ENCODE measurements around the gene TMEM198. TPM values are rescaled to one million over a fixed set of nuclear protein-coding genes. Genes with fewer than 3 reads are reported as not detected.

The TMEM198 gene
- polyA plus RNA-seq, 1 donor from 2014 or later: 44.0 TPM

DNA sequence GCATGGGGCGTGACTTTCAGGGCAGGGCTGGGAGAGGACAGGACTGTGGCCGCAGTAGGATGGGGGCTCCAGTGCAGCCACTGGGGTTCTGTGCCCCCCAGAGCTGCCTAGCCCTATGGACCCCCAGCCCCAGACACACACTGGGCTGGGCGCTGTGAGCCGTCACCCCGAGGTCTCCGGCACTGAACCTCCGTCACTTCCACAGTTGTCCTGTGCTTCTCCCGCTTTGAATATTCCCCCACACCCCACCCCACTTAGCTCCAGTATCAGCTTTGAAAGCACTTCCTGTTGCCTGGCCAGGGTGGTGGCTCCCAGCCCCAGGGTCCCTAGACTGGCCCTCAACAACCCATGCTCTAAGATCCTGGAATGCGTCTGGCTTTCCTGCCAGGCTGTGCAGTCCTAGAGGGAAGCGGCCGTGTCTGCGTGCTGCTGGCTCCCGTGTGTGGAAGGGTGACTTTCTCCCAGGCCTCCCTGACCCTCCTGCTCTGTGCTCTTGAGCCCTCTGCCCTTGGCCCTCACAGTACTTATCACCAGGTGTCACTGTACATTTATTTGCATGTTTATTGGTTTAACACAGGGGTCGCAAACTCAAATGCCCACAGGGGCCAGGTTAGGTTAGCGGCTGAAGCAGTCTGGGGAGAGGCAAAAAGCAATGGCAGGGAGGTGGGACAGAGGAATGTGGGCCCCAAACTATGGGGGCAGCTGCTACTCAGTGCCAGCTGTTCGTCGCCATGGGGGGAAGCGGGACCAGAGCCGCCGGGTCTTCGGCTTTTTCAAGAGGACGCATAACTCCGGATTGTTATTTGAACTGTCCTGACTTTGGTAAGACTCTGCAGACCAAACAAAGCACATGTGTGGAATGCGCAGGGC, 17.6 kb downstream of the TMEM198 start:
- no peak overlapping the region for H3K4me2 ChIP-seq (ENCODE audit: low read length)
- H4K20me1 ChIP-seq (ENCODE audit: insufficient read depth): no peaks in the 10 kb centered on the region
- TF ChIP-seq SMC3 (conservative IDR thresholded peaks at IDR 0.05; ENCODE audit: poor library complexity) (no peak), EP300 (conservative IDR thresholded peaks at IDR 0.05; ENCODE audit: poor library complexity, severe bottlenecking) (no peak), TAF1 (IDR thresholded peaks at IDR 0.05; ENCODE audit: low read depth) (no peak), MXI1 (conservative IDR thresholded peaks at IDR 0.05; ENCODE audit: poor library complexity, severe bottlenecking) (no peak)
- H3K9ac ChIP-seq (ENCODE audit: low read length): no peak overlapping the region
- H3K27me3 ChIP-seq (ENCODE audit: insufficient read depth, low read depth, low read length): no peaks in the 10 kb centered on the region
- H2AFZ ChIP-seq (ENCODE audit: low read depth, low read length): no peak overlapping the region
- H3K9me3 ChIP-seq (ENCODE audit: low read length): no peaks in the 10 kb centered on the region
- no peak overlapping the region for H3K27ac ChIP-seq (ENCODE audit: low read length)
- H3K9me2 ChIP-seq (ENCODE audit: insufficient read depth, low read length): no peaks in the 10 kb centered on the region
- no peaks in the 10 kb centered on the region for H3K36me3 ChIP-seq (ENCODE audit: insufficient read depth, low read length)
- no peaks in the 10 kb centered on the region for H3K79me2 ChIP-seq (replicated peaks; ENCODE audit: insufficient read depth, low read length)
- H3K4me3 ChIP-seq (ENCODE audit: low read length): no peak overlapping the region
- no peaks in the 10 kb centered on the region for H3F3A ChIP-seq (ENCODE audit: insufficient read depth, low read length, poor library complexity, severe bottlenecking)

DNA sequence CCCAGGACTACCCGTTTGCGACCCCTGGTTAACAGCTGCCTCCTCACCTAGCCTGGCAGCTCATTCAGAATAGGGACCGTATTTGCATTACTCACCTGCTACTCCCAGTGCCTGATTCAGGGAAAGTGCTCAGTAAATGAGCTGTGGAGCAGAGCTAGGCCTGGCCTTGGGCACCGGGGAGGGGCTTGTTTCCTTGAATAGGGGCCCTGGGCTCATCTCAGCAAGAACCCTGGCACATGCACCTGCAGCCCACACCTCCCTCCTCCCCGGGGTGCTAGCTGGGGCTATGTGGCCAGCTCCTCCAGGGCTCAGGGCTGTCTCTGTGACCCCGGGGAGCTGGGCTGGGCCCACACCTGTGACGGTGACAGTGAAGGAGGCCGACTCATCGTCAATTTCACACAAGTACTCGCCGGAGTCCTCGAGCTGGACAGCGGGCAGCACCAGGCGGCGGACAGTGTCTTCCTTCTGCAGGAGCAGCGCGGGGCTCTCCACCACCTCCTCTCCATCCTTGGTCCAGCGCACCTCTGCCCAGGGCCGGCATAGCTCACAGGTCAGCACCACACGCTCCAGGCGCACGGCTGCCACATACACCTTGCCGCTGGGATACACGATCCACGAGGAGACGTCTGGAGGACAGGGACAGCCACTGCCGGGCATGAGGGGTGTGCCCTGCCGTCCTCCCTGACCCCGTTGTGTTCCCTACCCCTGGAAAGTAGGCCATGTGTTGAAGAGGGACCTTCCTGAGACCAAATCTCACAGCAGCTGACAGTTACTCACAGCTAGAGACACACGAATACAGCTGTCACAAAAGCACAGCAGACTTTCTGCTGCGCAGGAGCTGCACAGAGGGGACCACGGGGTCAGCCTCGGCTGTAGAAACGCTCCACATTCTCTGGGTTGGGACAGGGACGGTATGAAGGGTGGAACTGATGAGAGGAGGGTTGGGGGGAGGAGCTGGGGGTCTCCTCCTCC, 18.5 kb downstream of the TMEM198 start:
- no peak overlapping the region for H3K27ac ChIP-seq (ENCODE audit: low read length)
- H3K79me2 ChIP-seq (replicated peaks; ENCODE audit: insufficient read depth, low read length): no peaks in the 10 kb centered on the region
- no peak for TF ChIP-seq POLR2AphosphoS5 (IDR thresholded peaks at IDR 0.05)
- TF ChIP-seq, protein P1, sequence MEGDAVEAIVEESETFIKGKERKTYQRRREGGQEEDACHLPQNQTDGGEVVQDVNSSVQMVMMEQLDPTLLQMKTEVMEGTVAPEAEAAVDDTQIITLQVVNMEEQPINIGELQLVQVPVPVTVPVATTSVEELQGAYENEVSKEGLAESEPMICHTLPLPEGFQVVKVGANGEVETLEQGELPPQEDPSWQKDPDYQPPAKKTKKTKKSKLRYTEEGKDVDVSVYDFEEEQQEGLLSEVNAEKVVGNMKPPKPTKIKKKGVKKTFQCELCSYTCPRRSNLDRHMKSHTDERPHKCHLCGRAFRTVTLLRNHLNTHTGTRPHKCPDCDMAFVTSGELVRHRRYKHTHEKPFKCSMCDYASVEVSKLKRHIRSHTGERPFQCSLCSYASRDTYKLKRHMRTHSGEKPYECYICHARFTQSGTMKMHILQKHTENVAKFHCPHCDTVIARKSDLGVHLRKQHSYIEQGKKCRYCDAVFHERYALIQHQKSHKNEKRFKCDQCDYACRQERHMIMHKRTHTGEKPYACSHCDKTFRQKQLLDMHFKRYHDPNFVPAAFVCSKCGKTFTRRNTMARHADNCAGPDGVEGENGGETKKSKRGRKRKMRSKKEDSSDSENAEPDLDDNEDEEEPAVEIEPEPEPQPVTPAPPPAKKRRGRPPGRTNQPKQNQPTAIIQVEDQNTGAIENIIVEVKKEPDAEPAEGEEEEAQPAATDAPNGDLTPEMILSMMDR (IDR thresholded peaks at IDR 0.05; ENCODE audit: poor library complexity, severe bottlenecking): no peak
- TF ChIP-seq, protein P2, sequence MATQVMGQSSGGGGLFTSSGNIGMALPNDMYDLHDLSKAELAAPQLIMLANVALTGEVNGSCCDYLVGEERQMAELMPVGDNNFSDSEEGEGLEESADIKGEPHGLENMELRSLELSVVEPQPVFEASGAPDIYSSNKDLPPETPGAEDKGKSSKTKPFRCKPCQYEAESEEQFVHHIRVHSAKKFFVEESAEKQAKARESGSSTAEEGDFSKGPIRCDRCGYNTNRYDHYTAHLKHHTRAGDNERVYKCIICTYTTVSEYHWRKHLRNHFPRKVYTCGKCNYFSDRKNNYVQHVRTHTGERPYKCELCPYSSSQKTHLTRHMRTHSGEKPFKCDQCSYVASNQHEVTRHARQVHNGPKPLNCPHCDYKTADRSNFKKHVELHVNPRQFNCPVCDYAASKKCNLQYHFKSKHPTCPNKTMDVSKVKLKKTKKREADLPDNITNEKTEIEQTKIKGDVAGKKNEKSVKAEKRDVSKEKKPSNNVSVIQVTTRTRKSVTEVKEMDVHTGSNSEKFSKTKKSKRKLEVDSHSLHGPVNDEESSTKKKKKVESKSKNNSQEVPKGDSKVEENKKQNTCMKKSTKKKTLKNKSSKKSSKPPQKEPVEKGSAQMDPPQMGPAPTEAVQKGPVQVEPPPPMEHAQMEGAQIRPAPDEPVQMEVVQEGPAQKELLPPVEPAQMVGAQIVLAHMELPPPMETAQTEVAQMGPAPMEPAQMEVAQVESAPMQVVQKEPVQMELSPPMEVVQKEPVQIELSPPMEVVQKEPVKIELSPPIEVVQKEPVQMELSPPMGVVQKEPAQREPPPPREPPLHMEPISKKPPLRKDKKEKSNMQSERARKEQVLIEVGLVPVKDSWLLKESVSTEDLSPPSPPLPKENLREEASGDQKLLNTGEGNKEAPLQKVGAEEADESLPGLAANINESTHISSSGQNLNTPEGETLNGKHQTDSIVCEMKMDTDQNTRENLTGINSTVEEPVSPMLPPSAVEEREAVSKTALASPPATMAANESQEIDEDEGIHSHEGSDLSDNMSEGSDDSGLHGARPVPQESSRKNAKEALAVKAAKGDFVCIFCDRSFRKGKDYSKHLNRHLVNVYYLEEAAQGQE (IDR thresholded peaks at IDR 0.05; ENCODE audit: borderline replicate concordance): no peak
- TF ChIP-seq SMC3 (conservative IDR thresholded peaks at IDR 0.05; ENCODE audit: poor library complexity): no peak
- TF ChIP-seq EP300 (conservative IDR thresholded peaks at IDR 0.05; ENCODE audit: poor library complexity, severe bottlenecking): no peak
- TF ChIP-seq RAD21 (conservative IDR thresholded peaks at IDR 0.05): no peak
- TF ChIP-seq TAF1 (IDR thresholded peaks at IDR 0.05; ENCODE audit: low read depth): no peak
- no peak for TF ChIP-seq MXI1 (conservative IDR thresholded peaks at IDR 0.05; ENCODE audit: poor library complexity, severe bottlenecking)
- H3K9me2 ChIP-seq (ENCODE audit: insufficient read depth, low read length): no peaks in the 10 kb centered on the region
- H3K36me3 ChIP-seq (ENCODE audit: insufficient read depth, low read length): no peaks in the 10 kb centered on the region
- no peaks in the 10 kb centered on the region for H4K20me1 ChIP-seq (ENCODE audit: insufficient read depth)
- H3K4me3 ChIP-seq (ENCODE audit: low read length): no peak overlapping the region
- no peaks in the 10 kb centered on the region for H3F3A ChIP-seq (ENCODE audit: insufficient read depth, low read length, poor library complexity, severe bottlenecking)
- H3K4me2 ChIP-seq (ENCODE audit: low read length): no peak overlapping the region
- H2AFZ ChIP-seq (ENCODE audit: low read depth, low read length): no peak overlapping the region
- no peak overlapping the region for H3K9ac ChIP-seq (ENCODE audit: low read length)
- H3K9me3 ChIP-seq (ENCODE audit: low read length): no peaks in the 10 kb centered on the region
- no peaks in the 10 kb centered on the region for H3K27me3 ChIP-seq (ENCODE audit: insufficient read depth, low read depth, low read length)
